NCI-H2107 treated with DMSO at 0.1 percent for 48 hours (cell line): ENCODE measurements around the gene MISP3.
A peak's percentile ranks its signal among the peaks of the same experiment; 100 is the strongest.
"Not testable (repeated sequence)": the region's sequence is repeated elsewhere in the genome, so short reads cannot be mapped to it uniquely, and the experiment has no call there.

Experiments used
- DNase-seq: peaks from one replicate; lab custom pipeline; 2025; ENCODE audit not compliant: unreplicated experiment; lab: John Stamatoyannopoulos, UW

MISP3 gene

DNA sequence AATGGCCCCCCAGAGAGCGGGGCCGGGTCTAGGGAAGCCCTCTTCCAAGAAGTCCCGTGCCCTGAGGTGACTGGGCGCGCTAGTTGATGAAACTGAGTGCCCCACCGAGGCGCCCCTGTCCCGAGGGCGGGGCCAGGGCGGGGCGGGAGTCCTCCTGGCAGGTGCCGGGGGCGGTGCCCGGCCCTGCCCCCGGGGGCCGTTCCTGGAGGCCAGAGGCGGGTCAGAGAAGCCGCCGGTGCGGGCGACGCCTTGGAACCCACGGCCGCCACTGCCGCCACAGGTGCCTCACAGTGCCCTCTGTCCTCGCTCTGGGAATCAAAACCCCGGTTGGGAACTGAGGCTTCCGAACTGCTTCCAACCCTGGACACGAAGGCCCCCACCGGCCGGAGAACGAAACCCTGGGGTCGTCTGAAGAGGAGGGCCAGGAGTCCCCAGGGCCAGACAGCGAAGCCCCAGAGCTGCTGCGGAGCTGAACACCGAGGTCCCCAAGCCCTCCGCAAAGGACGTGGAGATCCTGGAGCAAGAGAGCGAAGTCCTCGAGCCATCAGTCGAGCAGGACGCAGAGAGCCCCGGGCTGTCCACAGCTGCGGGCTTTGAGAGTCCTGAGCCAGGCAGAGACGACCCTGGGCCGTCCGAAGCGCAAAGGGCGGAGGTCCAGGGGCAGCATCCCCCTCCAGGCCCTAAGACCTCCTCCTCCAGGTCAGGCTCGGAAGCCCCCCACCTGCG lies at the start of gene MISP3:
Gene MISP3, plus strand, starts transcription at position 252 of the 726 bp plus-strand sequence. CDS start 524 bp downstream, outside the sequence.
- no peak for DNase-seq

DNA sequence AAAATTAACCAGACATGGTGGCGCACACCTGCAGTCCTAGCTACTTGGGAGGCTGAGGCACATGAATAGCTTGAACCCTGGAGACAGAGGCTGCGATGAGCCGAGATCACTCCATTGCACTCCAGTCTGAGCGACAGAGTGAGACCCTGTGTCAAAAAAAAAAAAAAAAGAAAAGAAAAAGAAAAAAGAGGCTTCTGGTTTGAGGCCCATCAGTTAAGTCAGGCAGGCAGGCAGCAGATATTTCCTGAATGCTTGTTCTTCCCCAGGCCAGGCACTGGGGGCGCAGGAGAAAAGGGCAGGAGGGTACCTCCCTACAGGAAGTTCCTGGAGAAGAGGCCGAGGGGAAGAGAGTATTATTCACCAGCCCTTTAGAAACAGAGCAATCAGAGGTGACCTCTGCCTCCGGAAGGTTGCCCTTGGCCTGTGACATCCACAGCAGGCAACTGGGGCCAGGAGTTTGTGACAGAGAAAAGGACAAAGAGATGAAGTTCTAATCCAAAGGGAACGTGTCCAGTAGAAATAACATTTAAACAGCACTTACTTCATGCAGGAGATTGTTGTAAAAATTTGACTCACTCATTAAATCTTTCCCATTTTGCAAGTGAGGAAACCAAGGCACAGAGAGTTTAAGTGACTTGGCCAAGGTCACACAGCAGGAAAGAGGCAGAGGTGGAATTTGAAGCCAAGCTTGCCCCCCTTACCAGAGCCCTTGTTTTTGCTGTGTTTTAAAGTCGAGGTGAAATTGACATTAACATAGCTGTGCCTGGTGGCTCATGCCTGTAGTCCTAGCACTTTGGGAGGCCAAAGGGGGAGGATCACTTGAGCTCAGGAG lies 49.0 kb upstream of the MISP3 start:
- no peak for DNase-seq

DNA sequence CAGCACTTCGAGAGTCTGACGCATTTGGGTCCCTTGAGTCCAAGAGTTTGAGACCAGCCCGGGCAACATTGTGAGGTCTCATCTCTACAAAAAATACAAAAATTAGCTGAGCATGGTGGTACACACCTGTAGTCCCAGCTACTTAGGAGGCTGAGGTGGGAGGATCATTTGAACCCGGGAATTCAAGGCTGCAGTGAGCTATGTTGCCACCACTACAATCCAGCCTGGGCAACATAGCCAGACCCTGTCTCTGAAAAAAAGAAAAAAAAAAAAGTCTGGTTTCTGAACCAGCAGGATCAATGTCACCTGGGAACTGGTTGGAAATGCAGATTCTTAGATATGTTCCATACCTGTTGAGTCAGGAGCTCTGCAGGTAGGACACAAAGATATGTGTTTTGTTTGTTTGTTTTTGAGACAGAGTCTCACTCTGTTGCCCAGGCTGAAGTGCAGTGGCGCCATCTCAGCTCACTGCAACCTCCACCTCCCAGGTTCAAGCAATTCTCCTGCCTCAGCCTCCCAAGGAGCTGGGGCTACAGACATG lies 45.9 kb upstream of the MISP3 start:
- not testable (repeated sequence) for DNase-seq

DNA sequence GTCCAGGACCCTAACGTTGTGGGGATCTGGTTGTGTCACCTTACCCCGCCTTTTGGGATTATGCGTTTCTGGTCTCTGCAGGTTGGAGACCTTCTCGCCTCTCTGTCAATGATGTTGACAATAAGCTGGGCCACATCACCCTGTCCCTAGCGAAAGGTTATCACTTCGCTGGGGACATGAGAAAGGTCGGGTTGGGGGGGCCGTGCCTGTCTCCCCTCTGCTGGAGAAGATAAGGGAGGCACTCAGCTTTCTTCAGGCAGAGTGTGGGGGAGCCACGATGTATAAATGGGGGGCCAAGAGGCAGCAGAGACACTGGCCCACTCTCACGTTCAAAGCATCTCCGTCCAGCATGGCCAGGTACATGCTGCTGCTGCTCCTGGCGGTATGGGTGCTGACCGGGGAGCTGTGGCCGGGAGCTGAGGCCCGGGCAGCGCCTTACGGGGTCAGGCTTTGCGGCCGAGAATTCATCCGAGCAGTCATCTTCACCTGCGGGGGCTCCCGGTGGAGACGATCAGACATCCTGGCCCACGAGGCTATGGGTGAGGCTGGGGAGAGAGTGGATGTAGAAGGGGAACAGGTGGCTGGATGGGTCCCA lies 44.6 kb upstream of the MISP3 start, which contains the start of gene RLN3:
Gene RLN3, plus strand, starts transcription at position 293 of the 595 bp plus-strand sequence. Its CDS starts 57 bp downstream, at position 350.
- DNase-seq: no peak

DNA sequence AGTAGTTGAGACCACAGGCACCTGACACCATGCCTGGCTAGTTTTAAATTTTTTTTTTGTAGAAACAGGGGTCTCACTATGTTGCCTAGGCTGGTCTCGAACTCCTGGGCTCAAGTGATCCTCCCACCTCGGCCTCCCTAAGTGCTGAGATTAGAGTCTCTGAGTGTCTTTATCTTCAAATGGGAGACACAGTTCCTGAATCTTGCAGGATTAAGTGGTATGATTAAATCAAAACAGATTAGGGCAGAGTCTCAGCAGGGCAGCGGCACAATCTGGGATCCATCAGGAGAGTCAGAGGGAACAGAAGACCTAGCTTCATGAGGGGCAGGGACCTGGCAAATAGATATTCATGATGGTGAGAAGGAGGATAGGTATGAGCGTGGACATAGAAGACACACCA lies 43.7 kb upstream of the MISP3 start:
- no peak for DNase-seq

DNA sequence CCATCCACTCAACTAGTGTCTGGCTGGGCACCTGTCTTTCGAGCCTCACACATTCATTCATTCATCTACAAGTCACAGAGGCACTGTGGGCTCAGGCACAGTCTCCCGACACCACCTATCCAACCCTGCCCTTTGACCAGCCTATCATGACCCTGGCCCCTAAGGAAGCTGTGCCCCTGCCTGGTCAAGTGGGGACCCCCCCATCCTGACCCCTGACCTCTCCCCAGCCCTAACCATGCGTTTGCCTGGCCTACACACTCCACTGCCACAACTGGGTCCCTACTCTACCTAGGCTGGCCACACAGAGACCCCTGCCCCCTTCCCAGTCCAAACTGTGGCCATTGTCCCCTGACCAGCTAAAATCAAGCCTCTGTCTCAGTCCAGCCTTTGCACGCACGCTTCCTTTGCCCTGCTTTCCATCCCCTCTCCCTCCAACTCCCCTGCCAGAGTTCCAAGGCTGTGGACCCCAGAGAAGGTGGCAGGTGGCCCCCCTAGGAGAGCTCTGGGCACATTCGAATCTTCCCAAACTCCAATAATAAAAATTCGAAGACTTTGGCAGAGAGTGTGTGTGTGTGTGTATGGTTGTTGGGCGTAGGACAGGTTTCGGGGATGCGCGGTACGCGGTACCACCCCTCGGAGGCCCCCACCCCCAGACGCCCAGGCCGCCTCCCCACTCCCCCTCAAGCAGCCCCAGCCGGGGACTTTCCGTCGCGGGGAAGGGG lies 41.4 kb upstream of the MISP3 start:
- DNase-seq: no peak

DNA sequence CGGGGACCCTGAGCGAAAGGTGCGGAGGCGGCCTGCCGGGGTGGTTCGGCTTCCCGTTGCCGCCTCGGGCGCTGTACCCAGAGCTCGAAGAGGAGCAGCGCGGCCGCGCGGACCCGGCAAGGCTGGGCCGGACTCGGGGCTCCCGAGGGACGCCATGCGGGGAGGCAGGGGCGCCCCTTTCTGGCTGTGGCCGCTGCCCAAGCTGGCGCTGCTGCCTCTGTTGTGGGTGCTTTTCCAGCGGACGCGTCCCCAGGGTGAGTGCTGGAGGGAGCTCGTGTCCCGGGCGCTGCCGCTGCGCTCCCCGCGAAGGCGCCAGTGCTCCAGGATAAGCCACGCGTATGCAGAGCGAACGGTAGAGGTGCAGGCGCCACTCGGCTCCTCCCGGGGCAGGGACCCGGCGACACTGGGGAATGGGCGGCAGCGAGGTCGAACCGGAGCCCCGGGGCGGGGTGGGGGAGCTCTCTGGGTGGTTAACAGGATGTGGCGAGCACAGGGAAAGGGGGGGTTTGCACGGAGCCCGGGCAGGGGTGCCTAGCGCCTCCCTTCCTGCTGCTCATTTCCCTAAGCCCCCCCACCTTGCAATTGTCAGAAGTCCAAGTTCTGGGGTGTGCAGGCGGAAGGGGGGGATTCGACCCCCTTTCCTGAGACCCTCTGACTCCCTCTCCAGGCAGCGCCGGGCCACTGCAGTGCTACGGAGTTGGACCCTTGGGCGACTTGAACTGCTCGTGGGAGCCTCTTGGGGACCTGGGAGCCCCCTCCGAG lies 40.7 kb upstream of the MISP3 start, which contains the start of gene IL27RA:
Gene IL27RA, plus strand, starts transcription at position 44 of the 762 bp plus-strand sequence. Its CDS starts 111 bp downstream, at position 155.
- peak; percentile 10 for DNase-seq

DNA sequence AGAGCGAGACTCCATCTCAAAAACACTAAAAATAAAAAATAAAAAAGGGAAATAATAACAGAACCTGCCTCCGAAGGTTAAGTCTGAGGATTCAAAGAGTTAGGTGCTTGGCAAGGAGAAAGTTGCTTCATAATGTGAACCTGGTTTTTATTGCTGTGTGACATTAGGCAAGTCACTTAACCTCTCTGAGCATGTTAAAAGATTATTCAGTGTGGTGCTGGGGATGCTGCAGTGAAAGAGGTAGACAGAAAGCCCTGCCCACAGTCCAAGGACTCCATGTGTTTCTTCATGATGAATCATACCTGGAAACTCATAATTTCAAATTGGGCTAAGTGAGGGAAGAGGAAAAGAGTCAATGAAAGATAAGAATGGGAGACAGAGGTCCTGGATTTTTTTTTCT lies 38.6 kb upstream of the MISP3 start:
- no peak for DNase-seq

DNA sequence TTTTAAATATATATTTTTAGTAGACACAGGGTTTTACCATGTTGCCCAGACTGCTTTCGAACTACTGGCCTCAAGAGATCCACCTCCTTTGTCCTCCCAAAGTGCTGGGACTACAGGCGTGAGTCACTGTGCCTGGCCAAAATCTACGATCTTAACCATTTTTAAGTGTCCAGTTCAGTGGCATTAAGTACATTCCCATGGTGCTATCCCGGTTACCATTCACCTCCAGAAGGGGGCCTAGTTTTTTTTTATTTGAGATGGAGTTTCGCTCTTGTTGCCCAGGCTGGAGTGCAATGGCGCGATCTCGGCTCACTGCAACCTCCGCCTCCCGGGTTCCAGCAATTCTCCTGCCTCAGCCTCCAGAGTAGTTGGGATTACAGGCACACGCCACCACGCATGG lies 37.4 kb upstream of the MISP3 start:
- not testable (repeated sequence) for DNase-seq

DNA sequence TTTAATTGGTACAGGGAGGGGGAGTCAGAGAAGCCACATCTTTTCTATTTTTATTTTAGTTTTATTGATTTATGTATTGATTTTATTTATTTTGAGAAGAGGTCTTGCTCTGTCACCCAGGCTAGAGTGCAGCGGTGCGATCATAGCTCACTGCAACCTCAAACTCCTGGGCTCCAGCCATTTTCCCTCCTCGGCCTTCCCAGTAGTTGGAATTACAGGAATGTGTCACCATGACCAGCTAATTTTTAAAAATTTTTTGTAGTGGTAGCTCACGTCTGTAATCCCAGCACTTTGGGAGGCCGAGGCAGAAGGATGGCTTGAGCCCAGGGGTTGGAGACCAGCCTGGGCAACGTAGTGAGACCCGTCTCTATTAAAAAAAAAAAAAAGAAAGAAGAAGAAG lies 36.9 kb upstream of the MISP3 start:
- DNase-seq: no peak

DNA sequence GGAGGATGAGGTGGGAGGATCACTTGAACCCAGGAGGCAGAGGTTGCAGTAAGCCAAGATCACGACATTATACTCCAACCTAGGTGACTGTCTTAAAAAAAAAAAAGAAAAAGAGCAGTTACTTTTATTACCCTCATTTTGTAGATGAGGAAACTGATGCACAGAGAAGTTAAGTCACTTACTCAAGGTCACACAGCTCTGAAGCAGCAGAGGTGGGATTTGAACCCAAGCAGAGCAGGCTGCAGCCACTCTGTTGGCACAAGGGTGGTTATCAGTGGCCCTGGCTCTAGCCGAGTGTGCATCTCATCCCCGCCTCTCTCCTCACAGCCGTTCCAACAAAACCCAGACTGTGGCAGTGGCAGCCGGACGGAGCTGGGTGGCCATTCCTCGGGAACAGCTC lies 33.4 kb upstream of the MISP3 start:
- no peak for DNase-seq

DNA sequence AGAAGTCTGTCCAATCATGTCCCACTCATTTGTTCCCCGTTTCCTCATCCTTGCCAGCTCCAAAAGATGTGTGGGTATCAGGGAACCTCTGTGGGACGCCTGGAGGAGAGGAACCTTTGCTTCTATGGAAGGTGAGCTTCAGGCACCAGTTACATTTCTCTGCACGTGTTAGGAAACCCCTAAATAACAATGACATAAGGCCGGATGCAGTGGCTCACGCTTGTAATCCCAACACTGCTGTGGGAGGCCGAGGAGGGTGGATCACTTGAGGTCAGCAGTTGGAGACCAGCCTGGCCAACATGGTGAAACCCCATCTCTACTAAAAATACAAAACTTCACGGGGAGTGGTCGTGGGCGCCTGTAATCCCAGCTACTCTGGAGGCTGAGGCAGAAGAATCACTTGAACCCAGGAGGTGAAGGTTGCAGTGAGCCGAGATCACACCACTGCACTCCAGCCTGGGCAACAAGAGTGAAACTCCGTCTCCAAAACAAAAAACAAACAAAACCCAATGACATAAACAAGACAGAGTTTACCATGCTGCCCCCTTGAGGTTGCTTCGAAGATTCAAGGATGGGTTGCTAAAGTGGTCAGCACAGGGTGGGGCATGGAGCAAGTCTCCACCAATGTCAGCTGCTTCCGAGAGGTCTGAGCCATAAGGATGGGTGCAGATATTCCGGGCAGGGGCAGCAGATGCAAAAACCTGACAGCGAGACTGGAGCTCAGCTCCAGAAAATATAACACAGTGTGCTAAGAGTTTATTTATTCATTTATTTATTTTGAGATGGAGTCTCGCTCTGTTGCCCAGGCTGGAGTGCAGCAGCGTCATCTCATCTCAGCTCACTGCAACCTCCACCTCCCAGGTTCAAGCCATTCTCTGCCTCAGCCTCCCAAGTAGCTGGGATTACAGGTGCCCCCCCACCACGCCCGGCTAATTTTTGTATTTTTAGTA lies 29.7 kb upstream of the MISP3 start:
- not testable (repeated sequence) for DNase-seq

DNA sequence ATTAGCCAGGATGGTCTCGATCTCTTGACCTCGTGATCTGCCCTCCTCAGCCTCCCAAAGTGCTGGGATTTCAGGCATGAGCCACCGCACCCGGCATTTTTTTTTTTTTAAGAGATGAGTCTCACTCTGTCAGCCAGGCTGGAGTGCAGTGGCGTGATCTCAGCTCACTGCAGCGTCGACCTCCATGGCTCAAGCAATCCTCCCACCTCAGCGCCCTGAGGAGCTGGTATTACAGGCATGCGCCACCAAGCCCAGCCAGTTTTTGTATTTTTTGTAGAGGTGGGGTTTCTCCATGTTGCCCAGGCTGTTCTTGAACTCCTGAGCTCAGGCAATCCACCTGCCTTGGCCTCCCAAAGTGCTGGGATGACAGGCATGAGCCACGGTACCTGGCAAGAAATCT lies 24.7 kb upstream of the MISP3 start:
- DNase-seq: not testable (repeated sequence)

DNA sequence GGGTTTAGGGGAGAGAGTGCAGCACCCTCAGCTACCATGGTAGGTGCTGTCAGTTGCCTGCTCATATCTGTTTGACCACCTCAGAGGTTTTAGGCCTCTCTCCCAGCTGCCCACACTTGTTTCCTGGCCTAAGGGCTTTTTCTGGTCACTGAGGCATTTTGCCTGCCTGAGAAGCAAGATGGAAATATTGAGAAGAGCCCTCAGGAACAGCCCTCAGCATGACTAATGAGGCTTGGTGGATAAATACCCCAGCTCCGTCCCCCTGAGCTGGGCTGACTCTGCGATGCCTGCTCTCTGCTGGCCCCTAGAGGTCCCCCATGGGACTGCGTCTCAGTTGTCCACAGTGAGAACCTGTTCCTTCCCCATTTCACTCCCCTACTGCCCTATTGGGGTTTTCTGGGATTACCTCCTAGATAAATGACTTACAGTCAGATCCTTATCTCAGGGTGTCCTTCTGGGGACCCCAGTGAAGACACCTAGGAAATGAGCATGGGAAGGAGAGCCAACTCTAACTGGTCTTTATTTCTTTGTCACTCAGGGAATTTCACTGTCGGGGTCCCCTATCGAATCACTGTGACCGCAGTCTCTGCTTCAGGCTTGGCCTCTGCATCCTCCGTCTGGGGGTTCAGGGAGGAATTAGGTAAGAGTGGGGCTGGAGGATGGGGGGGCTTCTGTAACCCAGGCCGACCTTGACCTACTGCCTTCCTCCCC lies 24.0 kb upstream of the MISP3 start:
- DNase-seq: no peak

DNA sequence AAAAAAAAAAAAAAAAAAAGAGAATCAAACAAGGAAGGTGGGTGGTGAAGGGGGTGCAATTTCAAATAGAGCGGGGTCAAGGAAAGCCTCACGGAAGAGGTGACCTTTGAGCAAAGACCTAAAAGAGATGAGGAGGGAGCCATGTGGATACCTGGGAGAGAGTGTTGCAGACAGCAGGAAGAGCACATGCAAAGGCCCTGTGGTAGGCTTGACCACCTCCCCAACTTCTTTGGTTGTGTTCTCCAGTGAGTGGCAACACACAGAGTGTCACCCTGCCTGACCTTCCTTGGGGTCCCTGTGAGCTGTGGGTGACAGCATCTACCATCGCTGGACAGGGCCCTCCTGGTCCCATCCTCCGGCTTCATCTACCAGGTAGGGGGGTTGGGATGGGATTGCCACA lies 22.1 kb upstream of the MISP3 start:
- DNase-seq: no peak

DNA sequence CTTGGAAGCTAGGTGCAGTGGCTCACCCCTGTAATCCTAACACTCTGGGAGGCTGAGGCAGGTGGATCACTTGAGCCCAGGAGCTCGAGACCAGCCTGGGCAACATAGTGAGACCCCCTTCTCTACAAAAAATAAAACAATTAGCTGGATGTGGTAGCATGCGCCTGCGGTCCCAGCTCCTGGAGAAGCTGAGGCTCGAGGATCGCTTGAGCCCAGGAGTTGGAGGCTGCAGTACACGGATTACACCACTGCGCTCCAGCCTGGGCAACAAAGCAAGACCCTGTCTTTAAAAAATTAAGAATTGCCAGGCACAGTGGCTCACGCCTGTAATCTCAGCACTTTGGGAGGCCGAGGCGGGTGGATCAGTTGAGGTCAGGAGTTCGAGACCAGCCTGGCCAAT lies 21.6 kb upstream of the MISP3 start:
- not testable (repeated sequence) for DNase-seq

DNA sequence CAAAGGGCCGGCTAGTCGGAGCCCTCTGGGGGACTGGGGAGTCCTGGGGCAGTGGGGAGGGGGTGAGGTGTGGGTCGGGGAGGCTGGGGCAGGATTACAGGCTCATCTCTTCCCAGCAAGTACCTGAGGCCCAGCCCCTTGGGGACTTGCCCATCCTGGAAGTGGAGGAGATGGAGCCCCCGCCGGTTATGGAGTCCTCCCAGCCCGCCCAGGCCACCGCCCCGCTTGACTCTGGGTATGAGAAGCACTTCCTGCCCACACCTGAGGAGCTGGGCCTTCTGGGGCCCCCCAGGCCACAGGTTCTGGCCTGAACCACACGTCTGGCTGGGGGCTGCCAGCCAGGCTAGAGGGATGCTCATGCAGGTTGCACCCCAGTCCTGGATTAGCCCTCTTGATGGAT lies 20.6 kb upstream of the MISP3 start:
- DNase-seq: no peak

DNA sequence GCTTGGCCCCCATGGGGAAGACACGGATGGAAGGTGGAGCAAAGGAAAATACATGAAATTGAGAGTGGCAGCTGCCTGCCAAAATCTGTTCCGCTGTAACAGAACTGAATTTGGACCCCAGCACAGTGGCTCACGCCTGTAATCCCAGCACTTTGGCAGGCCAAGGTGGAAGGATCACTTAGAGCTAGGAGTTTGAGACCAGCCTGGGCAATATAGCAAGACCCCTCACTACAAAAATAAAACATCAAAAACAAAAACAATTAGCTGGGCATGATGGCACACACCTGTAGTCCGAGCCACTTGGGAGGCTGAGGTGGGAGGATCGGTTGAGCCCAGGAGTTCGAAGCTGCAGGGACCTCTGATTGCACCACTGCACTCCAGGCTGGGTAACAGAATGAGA lies 20.1 kb upstream of the MISP3 start:
- DNase-seq: no peak
